MCF 10A (cell line): ENCODE results near the gene KCNIP3. TPM values are rescaled to one million over a fixed set of nuclear protein-coding genes. Genes with fewer than 3 reads are reported as not detected.
"Not testable (repeated sequence)": the region's sequence is repeated elsewhere in the genome, so short reads cannot be mapped to it uniquely, and the experiment has no call there.

Experiments used
- BruUV-seq: library from RNA; stranded (reverse); fragments of 400-500 nt; replicated peaks from 2 replicates; lab custom pipeline; 2021; lab: Mats Ljungman, UMichigan
- CTCF ChIA-PET: fragments of 300-600 bp; sonication (Branson Sonifier 250); formaldehyde crosslinking; extraction: SDS; loops from one replicate; lab custom pipeline; 2021; ENCODE audit warnings: antibody characterized with exemption, inconsistent platforms; lab: Yijun Ruan, JAX
- POLR2A ChIA-PET: fragments of 300-600, 350-650 bp; sonication (Branson Sonifier 250); formaldehyde crosslinking; extraction: SDS; loops from one replicate; lab custom pipeline; 2020; ENCODE audit warnings: antibody characterized with exemption, inconsistent platforms; lab: Yijun Ruan, JAX
- DNase-seq: peaks from one replicate; pipeline ENCODE4 v3.0.0-alpha.2; 2018; ENCODE audit not compliant: unreplicated experiment
- H3K27ac Mint-ChIP-seq: one replicate; pipeline ENCODE4 v1.8.0; 2022; ENCODE audit warnings: mild to moderate bottlenecking, low read depth, mixed read lengths; ENCODE audit not compliant: unreplicated experiment
- H3K27me3 Mint-ChIP-seq: one replicate; pipeline ENCODE4 v1.8.0; 2022; ENCODE audit warnings: mixed read lengths; ENCODE audit not compliant: insufficient read depth, unreplicated experiment
- H3K36me3 Mint-ChIP-seq: one replicate; pipeline ENCODE4 v1.8.0; 2022; ENCODE audit warnings: mild to moderate bottlenecking, moderate library complexity, mixed read lengths; ENCODE audit not compliant: insufficient read depth, unreplicated experiment
- H3K4me1 Mint-ChIP-seq: one replicate; pipeline ENCODE4 v1.8.0; 2022; ENCODE audit warnings: mixed read lengths; ENCODE audit not compliant: insufficient read depth, unreplicated experiment
- H3K4me3 Mint-ChIP-seq: one replicate; pipeline ENCODE4 v1.8.0; 2022; ENCODE audit warnings: mild to moderate bottlenecking, moderate library complexity, mixed read lengths; ENCODE audit not compliant: unreplicated experiment
- H3K9me3 Mint-ChIP-seq: one replicate; pipeline ENCODE4 v1.8.0; 2022; ENCODE audit warnings: mixed read lengths; ENCODE audit not compliant: unreplicated experiment
- CTCF ChIP-seq: fragments of 200-600 bp; IDR thresholded peaks from one replicate; pipeline ENCODE4 v1.8.0; 2022; ENCODE audit warnings: antibody characterized with exemption, mild to moderate bottlenecking; ENCODE audit not compliant: unreplicated experiment
- intact Hi-C: fragments of 100-400 bp; cut with micrococcal nuclease; formaldehyde crosslinking; loops from 2 replicates; pipeline ENCODE4 v1.14.1; 2022
- total RNA-seq: library from RNA; stranded (reverse); gene quantifications from 2 replicates; pipeline ENCODE4 v1.2.3, GENCODE V29; 2022

The KCNIP3 gene
- total RNA-seq, 1 experiment from 2014 or later: 15.6 TPM

GRCh38 chr2:95414015-95414594 is 117.0 kb downstream of the KCNIP3 start:
- DNase-seq: peak; percentile 71
- peak; percentile 77 for TF ChIP-seq CTCF
- H3K4me1 Mint-ChIP-seq, H3K9me3 Mint-ChIP-seq, H3K27ac Mint-ChIP-seq, H3K27me3 Mint-ChIP-seq, H3K36me3 Mint-ChIP-seq, POLR2A ChIA-PET, BruUV-seq, H3K4me3 Mint-ChIP-seq: not testable (repeated sequence)
- CTCF ChIA-PET: interaction anchor here (0.5 to 1.9 kb wide), 12 partner anchors 10 to 321 kb away, joined by 3 to 7 read pairs (median 3); partner anchors contain the start of gene FAHD2A
- intact Hi-C loops: loop anchor here (1.0 kb wide), 1 partner anchor 315 kb away; no protein-coding TSS in a partner anchor

- H3K27ac Mint-ChIP-seq, DNase-seq, H3K27me3 Mint-ChIP-seq, BruUV-seq, H3K36me3 Mint-ChIP-seq, intact Hi-C loops, H3K4me3 Mint-ChIP-seq, H3K9me3 Mint-ChIP-seq: not testable (repeated sequence)
- peaks cover 12% of the 10 kb centered on the region for H3K4me1 Mint-ChIP-seq
- POLR2A ChIA-PET: interaction anchor here (0.7 kb wide), 1 partner anchor 70 kb away, joined by 3 read pairs; no protein-coding TSS in a partner anchor
- CTCF ChIA-PET: interaction anchor here (0.7 to 1.9 kb wide), 2 partner anchors 74 to 320 kb away, joined by 4 to 6 read pairs; no protein-coding TSS in a partner anchor
Measured at GRCh38 chr2:95415138-95415537, 118.0 kb downstream of the KCNIP3 start.

- peaks cover 12% of the 10 kb centered on the region for H3K4me1 Mint-ChIP-seq
- H3K4me3 Mint-ChIP-seq, intact Hi-C loops, H3K36me3 Mint-ChIP-seq, H3K27me3 Mint-ChIP-seq, POLR2A ChIA-PET, H3K9me3 Mint-ChIP-seq, H3K27ac Mint-ChIP-seq, DNase-seq, BruUV-seq: not testable (repeated sequence)
- CTCF ChIA-PET: interaction anchor here (1.1 kb wide), 1 partner anchor 14 kb away, joined by 3 read pairs; no protein-coding TSS in a partner anchor
Measured at GRCh38 chr2:95415561-95415960, 118.4 kb downstream of the KCNIP3 start.

- CTCF ChIA-PET, intact Hi-C loops, POLR2A ChIA-PET, H3K4me3 Mint-ChIP-seq, H3K4me1 Mint-ChIP-seq, H3K36me3 Mint-ChIP-seq, BruUV-seq, H3K9me3 Mint-ChIP-seq, H3K27ac Mint-ChIP-seq, DNase-seq: not testable (repeated sequence)
- H3K27me3 Mint-ChIP-seq: peaks cover 11% of the 10 kb centered on the region
Measured at GRCh38 chr2:95427196-95427867, 130.2 kb downstream of the KCNIP3 start.

GRCh38 chr2:95429748-95430467 is 132.8 kb downstream of the KCNIP3 start:
- DNase-seq, H3K9me3 Mint-ChIP-seq, CTCF ChIA-PET, BruUV-seq, intact Hi-C loops, H3K27me3 Mint-ChIP-seq, H3K36me3 Mint-ChIP-seq, H3K4me1 Mint-ChIP-seq, H3K4me3 Mint-ChIP-seq, H3K27ac Mint-ChIP-seq, POLR2A ChIA-PET: not testable (repeated sequence)

- H3K27ac Mint-ChIP-seq, POLR2A ChIA-PET, CTCF ChIA-PET, H3K9me3 Mint-ChIP-seq, intact Hi-C loops, H3K4me1 Mint-ChIP-seq, H3K36me3 Mint-ChIP-seq, H3K4me3 Mint-ChIP-seq, H3K27me3 Mint-ChIP-seq, DNase-seq, BruUV-seq: not testable (repeated sequence)
Measured at GRCh38 chr2:95433373-95433772, 136.2 kb downstream of the KCNIP3 start.

- H3K9me3 Mint-ChIP-seq, H3K27me3 Mint-ChIP-seq, CTCF ChIA-PET, H3K4me3 Mint-ChIP-seq, H3K36me3 Mint-ChIP-seq, POLR2A ChIA-PET, H3K27ac Mint-ChIP-seq, intact Hi-C loops, BruUV-seq, H3K4me1 Mint-ChIP-seq, DNase-seq: not testable (repeated sequence)
Measured at GRCh38 chr2:95433973-95434372, 136.8 kb downstream of the KCNIP3 start.

- H3K27me3 Mint-ChIP-seq: not testable (repeated sequence)
- peak; percentile 17 for DNase-seq
Measured at GRCh38 chr2:95434507-95435076, 137.4 kb downstream of the KCNIP3 start.

More at GRCh38 chr2:95434507-95435076, 137.4 kb downstream of the KCNIP3 start:
- H3K9me3 Mint-ChIP-seq, H3K4me3 Mint-ChIP-seq, H3K4me1 Mint-ChIP-seq, H3K36me3 Mint-ChIP-seq, CTCF ChIA-PET, H3K27ac Mint-ChIP-seq, POLR2A ChIA-PET, intact Hi-C loops, BruUV-seq: not testable (repeated sequence)
